Lower leg skin (tissue), 3 donors: ENCODE data around the gene NOL3.

Source experiments
- POLR2A ChIP-seq, 2 donors: fragments of 450-650 bp; IDR thresholded peaks; one replicate each; pipeline ENCODE4 v1.6.1; 2016 to 2017; ENCODE audit warnings: antibody characterized with exemption in 2 of 2, mild to moderate bottlenecking in 1 of 2, moderate library complexity in 1 of 2
- TF ChIP-seq, protein P1 (sequence below), 3 donors: fragments of 450-650 bp; IDR thresholded peaks; one replicate each; pipeline ENCODE4 v1.5.1; 2016; ENCODE audit warnings: antibody characterized with exemption in 3 of 3, mild to moderate bottlenecking in 3 of 3, moderate library complexity in 2 of 3

DNA sequence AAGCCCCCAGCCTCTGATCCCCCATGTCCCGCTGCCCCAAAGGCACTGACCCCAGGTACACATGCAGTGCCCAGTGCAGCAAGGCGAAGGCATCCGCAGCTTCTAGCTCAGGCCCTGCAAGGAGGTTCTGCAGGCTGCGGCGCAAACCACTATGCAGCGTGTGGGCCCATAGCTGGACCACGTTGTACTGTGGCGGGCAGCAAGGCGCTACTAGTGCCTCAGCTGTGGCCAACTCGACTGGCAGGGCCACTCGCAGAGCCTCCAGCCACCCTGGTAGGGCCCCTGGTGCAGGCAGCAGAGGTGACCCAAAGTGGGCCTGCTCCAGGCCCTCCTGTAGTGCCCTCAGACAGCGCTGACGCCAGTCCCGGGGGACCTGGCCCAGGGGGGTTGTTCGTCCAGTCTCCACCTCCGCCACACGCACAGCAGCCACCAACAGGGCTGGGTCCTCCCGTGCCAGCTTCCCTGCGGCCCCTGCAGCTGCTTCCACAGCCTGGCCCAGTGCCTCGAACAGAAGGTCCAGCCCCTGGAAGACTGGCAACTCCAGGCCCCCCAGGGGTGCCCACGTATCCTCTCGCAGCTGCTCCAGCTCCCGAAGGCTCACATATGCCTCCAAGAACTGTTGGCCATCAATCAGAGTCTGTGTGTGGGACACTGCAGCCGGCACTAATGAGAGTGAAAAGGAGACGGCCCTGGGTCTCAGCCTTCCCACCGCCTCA, 17.0 kb downstream of the NOL3 start:
- no peak for TF ChIP-seq POLR2A (IDR thresholded peaks at IDR 0.05)
- TF ChIP-seq, protein P1, sequence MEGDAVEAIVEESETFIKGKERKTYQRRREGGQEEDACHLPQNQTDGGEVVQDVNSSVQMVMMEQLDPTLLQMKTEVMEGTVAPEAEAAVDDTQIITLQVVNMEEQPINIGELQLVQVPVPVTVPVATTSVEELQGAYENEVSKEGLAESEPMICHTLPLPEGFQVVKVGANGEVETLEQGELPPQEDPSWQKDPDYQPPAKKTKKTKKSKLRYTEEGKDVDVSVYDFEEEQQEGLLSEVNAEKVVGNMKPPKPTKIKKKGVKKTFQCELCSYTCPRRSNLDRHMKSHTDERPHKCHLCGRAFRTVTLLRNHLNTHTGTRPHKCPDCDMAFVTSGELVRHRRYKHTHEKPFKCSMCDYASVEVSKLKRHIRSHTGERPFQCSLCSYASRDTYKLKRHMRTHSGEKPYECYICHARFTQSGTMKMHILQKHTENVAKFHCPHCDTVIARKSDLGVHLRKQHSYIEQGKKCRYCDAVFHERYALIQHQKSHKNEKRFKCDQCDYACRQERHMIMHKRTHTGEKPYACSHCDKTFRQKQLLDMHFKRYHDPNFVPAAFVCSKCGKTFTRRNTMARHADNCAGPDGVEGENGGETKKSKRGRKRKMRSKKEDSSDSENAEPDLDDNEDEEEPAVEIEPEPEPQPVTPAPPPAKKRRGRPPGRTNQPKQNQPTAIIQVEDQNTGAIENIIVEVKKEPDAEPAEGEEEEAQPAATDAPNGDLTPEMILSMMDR (IDR thresholded peaks at IDR 0.05) = no peak
